Fibroblast of villous mesenchyme (primary cell): Measurements from ENCODE around the gene HDAC9. TPM values are rescaled to one million over a fixed set of nuclear protein-coding genes. Genes with fewer than 3 reads are reported as not detected.

Experiments
- DNase-seq: peaks from one replicate; pipeline ENCODE4 v3.0.0-alpha.2; 2010; ENCODE audit warnings: low read depth
- H3K4me3 ChIP-seq: 2 replicates; pipeline ENCODE4 v1.5.1; 2011; ENCODE audit warnings: low read depth, mild to moderate bottlenecking, low read length
- total RNA-seq: library from RNA; depleted of rRNA; stranded (reverse); fragments of >200 nt; gene quantifications from 2 replicates; pipeline ENCODE4 v1.2.3, GENCODE V29; 2012
- TF ChIP-seq, protein P1 (sequence below): IDR thresholded peaks from 2 replicates; pipeline ENCODE4 v1.5.1; 2012; ENCODE audit warnings: low read depth, mild to moderate bottlenecking, low read length; ENCODE audit not compliant: insufficient read depth

Gene HDAC9
- total RNA-seq, 1 donor: 16.8 TPM

DNA sequence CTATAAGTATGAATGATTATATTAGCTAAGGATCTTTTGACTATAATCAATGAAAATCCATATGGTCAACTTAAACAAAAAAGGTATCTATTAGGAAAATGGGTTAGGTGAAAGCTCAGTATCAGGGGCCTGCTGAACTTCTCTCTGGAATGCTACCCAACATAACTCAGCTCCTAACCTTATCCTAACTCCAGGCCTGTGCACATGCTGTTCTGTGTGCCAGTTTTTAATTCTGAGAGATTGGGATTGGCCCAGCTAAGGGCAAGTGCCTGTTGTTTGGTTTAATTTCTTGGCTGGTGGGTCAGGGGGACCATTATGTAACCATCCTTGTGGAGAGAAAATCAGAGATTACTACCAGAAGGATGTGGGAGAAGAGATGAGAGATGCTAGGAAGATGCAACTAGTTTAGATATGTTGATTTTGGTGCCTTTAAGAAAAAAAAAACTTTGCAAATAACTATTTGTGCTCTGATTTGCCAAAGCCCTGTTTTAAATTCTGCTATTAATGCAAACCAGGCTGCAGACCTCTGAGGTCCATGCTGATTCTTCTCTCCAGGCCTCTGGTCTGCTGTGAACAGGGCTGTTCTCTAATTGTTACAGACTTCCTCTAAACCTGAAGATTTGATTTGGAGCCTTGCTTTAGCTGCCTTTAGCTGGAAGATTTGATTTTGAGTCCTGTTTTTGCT, 23.9 kb upstream of the HDAC9 start:
- no peak overlapping the region for H3K4me3 ChIP-seq
- TF ChIP-seq, protein P1, sequence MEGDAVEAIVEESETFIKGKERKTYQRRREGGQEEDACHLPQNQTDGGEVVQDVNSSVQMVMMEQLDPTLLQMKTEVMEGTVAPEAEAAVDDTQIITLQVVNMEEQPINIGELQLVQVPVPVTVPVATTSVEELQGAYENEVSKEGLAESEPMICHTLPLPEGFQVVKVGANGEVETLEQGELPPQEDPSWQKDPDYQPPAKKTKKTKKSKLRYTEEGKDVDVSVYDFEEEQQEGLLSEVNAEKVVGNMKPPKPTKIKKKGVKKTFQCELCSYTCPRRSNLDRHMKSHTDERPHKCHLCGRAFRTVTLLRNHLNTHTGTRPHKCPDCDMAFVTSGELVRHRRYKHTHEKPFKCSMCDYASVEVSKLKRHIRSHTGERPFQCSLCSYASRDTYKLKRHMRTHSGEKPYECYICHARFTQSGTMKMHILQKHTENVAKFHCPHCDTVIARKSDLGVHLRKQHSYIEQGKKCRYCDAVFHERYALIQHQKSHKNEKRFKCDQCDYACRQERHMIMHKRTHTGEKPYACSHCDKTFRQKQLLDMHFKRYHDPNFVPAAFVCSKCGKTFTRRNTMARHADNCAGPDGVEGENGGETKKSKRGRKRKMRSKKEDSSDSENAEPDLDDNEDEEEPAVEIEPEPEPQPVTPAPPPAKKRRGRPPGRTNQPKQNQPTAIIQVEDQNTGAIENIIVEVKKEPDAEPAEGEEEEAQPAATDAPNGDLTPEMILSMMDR: no peak
- DNase-seq: no peak

DNA sequence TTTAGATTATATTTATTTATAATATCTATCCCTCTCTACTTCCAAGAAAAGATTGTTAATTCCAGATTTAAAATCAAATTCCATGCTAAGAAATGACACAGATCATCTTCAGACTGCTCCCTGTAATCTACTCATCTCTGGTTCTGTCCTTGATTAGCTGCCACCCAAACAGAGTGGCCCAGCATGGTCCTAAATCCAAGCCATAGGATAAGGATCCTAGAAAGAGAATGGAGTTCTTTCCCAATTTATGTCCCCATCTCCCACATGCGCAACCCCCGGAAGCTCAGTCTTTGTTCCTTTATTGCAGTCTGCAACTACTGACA, 23.4 kb upstream of the HDAC9 start:
- no peak for DNase-seq
- TF ChIP-seq, protein P1: no peak
- H3K4me3 ChIP-seq: no peak overlapping the region

DNA sequence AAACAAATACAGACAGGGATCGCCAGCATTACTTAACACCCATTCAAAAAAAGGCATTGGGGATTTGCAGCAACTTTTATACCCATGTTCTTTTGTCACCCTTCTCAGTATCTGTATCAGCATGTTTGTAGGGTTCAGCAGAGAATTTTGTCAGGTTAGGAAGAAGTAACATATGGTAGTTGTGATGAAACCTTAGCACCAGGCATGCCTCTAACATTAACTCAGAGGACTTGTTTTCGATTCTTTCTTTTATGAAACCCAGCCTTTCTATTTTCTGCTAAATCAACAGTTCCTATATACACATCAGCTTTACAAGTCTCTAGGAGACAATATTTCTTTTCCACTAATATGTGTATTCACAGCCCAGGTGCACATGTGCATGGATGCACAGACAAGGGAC, 22.4 kb upstream of the HDAC9 start:
- peak; percentile 18 for DNase-seq
- TF ChIP-seq, protein P1: no peak
- no peak overlapping the region for H3K4me3 ChIP-seq

DNA sequence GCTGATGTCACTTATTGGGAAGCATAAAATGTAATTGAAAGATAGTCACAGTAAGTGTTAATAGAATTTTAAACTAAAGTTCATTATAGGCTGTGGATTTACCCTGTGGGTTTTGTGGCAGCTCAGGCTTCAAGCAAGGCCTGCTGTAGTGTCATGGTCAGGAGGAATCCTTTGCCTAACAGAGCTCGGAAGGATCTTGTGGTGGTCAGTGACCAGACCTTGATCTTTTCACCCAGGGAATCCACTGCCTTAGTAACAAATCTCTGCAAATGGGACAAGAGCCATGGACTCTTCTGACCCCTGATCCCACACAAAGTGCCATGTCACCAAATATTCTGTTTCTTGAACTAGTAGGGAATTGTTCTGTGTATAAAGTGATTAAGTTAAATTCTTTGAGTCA, 20.6 kb upstream of the HDAC9 start:
- TF ChIP-seq, protein P1: no peak
- no peak overlapping the region for H3K4me3 ChIP-seq
- no peak for DNase-seq

DNA sequence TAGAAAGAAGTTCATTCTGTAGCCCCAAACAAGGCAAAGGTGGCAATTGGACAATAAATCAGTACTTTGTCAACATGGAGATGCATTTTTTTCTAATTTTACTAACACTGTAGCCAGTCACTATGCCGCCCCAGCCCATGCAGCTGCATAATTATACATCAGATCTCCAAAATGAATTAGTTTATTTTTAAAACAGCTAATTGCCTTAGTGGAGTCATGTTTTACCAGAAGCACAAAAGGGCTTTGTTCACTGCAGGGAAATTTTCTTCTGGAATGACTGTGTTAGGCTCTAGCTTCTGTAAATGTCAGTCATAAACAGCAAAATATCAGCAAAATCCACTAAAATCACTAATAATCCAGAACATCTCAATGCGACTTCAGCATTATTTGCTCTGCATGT, 20.1 kb upstream of the HDAC9 start:
- H3K4me3 ChIP-seq: no peak overlapping the region
- TF ChIP-seq, protein P1: no peak
- no peak for DNase-seq

DNA sequence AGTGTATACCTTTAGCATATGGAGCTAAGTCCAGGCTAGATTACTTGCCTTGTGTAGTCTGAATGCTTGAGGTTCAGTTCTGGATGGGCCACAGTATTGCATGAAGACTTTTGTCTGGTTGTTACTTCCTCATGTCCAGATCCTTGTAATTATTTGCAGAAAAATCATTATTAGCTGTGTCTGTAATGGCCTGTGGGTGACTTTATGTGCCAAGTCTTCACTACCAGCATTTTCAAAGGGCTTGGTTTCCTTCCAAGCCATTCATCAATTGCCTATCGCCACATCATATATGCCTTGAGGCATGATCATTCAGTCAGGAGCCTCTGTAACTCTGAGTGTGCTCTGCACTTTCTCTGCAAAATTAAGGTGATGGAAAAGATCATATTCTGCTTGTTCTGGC, 13.8 kb upstream of the HDAC9 start:
- TF ChIP-seq, protein P1: no peak
- DNase-seq: no peak
- H3K4me3 ChIP-seq: no peak overlapping the region

DNA sequence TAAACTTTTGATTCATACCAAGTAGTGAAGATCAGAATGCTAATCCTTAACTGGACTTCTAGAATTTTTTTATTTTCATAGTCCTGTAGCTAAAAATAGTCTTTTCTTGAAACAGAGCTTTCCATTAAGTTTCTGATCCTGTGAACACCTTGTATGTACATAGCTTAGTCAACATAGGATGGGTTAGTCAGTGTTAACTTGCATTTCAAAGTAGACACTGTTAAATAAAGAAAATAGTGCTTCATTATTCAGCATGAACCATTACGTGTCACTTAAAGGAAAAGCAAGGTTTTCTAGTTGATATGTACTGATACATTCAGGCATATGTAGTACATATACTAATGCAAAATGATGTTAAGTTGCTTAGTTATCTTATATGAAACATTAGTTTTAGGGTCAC, 7.5 kb upstream of the HDAC9 start:
- no peak overlapping the region for H3K4me3 ChIP-seq
- no peak for DNase-seq
- TF ChIP-seq, protein P1: no peak
